Omental fat pad (tissue), 4 donors: ENCODE measurements around the gene LIME1. TPM values are rescaled to one million over a fixed set of nuclear protein-coding genes. Genes with fewer than 3 reads are reported as not detected.
A peak's percentile ranks its signal among the peaks of the same experiment; 100 is the strongest.

ENCODE experiments used
- ATAC-seq: fragments of 150-250 bp; one replicate; pipeline ENCODE4 v1.9.1; 2016; ENCODE audit warnings: mild to moderate bottlenecking, moderate library complexity; ENCODE audit not compliant: low FRiP score
- DNase-seq: peaks from one replicate; pipeline ENCODE4 v3.0.0-alpha.2; 2019; ENCODE audit warnings: low spot score
- total RNA-seq, 4 donors: library from RNA; depleted of rRNA; stranded (reverse); fragments of >200 nt; gene quantifications; one replicate each; pipeline ENCODE4 v1.1.0, GENCODE V29; 2016
- TF ChIP-seq, protein P1 (sequence below), 3 donors: fragments of 450-650 bp; IDR thresholded peaks; one replicate each; pipeline ENCODE4 v1.5.1; 2016 to 2017; ENCODE audit warnings: antibody characterized with exemption in 3 of 3, mild to moderate bottlenecking in 3 of 3, moderate library complexity in 2 of 3

Gene LIME1
- total RNA-seq, 4 donors from 2014 or later: 7.4 to 21.1 (median 14.0) TPM

DNA sequence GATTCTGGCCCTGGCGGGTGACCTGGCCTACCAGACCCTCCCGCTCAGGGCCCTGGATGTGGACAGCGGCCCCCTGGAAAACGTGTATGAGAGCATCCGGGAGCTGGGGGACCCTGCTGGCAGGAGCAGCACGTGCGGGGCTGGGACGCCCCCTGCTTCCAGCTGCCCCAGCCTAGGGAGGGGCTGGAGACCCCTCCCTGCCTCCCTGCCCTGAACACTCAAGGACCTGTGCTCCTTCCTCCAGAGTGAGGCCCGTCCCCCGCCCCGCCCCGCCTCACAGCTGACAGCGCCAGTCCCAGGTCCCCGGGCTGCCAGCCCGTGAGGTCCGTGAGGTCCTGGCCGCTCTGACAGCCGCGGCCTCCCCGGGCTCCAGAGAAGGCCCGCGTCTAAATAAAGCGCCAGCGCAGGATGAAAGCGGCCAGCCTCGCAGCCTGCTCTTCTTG lies 2.2 kb downstream of the LIME1 start:
- no peak for DNase-seq
- TF ChIP-seq, protein P1, sequence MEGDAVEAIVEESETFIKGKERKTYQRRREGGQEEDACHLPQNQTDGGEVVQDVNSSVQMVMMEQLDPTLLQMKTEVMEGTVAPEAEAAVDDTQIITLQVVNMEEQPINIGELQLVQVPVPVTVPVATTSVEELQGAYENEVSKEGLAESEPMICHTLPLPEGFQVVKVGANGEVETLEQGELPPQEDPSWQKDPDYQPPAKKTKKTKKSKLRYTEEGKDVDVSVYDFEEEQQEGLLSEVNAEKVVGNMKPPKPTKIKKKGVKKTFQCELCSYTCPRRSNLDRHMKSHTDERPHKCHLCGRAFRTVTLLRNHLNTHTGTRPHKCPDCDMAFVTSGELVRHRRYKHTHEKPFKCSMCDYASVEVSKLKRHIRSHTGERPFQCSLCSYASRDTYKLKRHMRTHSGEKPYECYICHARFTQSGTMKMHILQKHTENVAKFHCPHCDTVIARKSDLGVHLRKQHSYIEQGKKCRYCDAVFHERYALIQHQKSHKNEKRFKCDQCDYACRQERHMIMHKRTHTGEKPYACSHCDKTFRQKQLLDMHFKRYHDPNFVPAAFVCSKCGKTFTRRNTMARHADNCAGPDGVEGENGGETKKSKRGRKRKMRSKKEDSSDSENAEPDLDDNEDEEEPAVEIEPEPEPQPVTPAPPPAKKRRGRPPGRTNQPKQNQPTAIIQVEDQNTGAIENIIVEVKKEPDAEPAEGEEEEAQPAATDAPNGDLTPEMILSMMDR (IDR thresholded peaks at IDR 0.05): no peak
- no peak for ATAC-seq

DNA sequence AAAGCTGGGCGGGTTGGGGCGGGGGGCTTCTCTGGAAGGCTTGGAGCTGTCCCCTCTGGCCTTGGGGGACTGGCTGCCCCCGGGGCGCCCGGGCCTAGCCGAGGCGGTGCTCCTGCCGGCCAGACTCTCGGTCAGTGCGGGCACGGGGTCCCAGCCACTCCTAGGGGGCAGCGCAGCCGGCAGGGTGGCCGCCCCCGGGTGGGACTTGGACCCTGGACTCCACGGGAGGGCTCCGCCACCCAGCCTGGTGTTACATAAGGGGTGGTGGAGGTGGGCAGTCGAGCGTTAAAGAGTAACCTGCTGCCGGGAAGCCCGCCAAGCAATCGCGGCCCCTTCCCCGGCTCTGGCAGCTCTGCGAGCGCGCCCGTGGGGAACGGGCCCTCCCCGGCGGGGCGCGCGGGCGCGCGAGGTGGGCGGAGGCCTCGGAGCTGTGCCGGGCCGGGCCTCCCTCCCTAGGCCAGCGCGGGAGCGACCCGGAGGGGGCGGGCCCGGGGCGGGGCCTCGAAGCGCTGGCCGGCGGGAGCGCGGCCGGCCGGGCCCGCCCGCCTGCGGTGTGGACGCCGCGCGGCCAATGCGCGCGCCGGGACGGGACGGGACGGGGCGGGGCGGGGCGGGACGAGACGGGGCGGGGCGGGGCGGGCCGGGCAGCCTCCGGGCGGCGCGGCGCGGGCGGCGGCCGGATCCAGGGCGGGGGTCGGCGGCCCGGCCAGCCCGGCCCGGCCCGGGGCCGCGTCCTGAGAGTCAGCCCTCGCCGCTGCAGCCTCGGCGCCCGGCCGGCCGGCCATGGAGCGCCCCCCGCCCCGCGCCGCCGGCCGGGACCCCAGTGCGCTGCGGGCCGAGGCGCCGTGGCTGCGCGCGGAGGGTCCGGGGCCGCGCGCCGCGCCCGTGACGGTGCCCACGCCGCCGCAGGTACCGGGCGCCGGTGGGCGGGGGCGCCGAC lies 2.9 kb downstream of the LIME1 start, which contains the start of gene SLC2A4RG:
Gene SLC2A4RG, plus strand, starts transcription at position 647 of the 940 bp plus-strand sequence. Its CDS starts 137 bp downstream, at position 784.
- TF ChIP-seq, protein P1 (IDR thresholded peaks at IDR 0.05): no peak
- peak; percentile 74 for ATAC-seq
- DNase-seq: no peak

DNA sequence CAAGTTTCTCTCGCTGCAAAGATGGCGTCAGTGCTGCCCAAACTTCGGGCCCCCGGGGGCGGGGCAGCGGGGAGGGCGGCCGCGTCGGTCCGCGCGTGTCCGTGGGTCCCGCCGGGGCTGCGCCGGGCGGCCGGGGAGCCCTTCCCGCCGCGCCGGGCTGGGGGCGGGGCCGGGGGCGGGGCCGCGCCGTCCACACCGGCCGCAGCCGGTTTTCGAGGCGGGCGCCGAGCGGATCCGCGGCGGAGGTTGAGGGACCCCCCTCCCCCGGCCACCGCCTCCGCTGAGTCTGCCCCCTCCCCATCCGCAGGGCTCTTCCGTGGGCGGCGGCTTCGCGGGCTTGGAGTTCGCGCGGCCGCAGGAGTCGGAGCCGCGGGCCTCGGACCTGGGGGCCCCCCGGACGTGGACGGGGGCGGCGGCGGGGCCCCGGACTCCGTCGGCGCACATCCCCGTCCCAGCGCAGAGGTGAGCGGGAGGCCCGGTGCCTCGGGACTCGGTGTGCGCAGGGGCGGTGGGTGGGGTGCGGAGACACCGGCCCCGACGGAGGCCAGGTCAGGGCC lies 3.7 kb downstream of the LIME1 start:
- peak; percentile 0 for ATAC-seq
- TF ChIP-seq, protein P1 (IDR thresholded peaks at IDR 0.05): no peak
- DNase-seq: no peak

DNA sequence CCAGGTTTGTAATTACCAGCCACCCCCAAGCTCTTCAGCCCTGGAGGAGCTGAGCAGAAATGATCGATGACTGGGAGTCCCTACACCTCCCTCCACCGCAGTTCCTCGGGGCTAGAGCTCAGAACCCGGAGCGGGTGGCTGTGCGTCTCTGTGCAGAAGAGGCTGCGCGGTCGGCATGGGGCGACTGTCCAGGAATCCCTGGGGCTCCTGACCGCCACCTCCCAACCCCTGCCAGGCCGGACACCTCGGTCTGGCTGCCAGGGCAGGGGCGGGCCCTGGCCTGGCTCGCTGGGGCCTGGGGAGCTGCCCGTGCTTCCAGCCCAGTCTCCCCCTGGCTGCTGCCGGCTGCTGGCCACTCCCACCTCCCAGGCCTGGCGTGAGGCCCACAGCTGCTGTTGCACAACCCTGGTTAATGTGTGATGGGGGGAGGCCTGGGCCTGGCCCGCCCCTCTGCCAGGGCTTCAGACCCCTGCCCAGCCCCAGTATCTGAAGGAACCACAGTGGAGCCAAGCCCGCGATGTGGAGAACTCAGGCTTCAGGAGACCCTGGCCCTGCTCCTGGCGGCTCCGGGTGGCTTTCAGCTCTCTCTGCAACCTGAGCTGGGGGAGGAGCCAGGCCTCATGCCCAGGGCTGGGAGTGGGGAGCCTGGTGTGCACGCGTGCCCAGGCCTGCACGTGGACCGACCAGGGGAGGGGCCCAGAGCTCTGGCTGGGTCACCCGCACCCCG lies 4.3 kb downstream of the LIME1 start:
- TF ChIP-seq, protein P1 (IDR thresholded peaks at IDR 0.05): no peak
- DNase-seq (peak; percentile 89), ATAC-seq (peak; percentile 63)

DNA sequence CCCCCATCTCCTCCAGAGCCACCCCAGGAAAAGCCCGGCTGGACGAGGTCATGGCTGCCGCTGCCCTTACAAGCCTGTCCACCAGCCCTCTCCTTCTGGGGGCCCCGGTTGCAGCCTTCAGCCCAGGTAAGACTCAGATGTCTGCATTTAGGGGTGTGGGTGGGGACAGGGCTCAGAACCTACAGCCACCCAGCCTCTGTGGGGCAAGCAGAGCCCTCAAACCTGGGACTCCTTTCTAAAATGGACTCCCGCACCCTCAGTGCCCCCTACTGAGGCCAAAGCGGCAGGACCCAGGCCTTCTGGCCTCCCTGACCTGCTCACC lies 4.9 kb downstream of the LIME1 start:
- TF ChIP-seq, protein P1 (IDR thresholded peaks at IDR 0.05): no peak
- no peak for DNase-seq
- no peak for ATAC-seq

DNA sequence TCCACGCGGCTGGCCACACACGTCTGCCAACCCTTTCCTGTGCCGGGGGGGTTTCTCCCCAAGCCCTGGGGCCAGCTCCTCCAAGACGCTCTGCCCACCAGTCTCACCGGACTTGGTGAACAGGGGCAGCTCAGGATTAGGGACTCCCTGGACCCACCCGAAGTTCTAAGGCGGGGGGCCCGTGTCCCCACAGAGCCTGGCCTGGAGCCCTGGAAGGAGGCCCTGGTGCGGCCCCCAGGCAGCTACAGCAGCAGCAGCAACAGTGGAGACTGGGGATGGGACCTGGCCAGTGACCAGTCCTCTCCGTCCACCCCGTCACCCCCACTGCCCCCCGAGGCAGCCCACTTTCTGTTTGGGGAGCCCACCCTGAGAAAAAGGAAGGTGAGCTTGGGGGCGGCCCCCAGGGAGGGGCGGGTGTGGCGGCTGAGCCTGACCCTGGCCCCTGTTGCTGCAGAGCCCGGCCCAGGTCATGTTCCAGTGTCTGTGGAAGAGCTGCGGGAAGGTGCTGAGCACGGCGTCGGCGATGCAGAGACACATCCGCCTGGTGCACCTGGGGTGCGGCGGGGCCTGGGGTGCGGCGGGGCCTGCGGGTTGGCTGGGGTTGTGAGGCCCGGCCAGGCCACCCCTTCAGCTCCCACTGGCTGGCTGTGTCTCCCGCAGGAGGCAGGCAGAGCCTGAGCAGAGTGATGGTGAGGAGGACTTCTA lies 5.4 kb downstream of the LIME1 start:
- TF ChIP-seq, protein P1 (IDR thresholded peaks at IDR 0.05): no peak
- DNase-seq: no peak
- ATAC-seq: no peak
